ENCODE results near the gene OBSCN. TPM values are rescaled to one million over a fixed set of nuclear protein-coding genes. Genes with fewer than 3 reads are reported as not detected.

OBSCN gene
- total and polyA plus RNA-seq, 2 of the 13 experiments (the other 11 are each of a cell fraction or from before 2014, with no cell fraction given) = 0.20 TPM

- TF ChIP-seq MXI1 (IDR thresholded peaks at IDR 0.05; ENCODE audit: borderline replicate concordance, low read depth, low read length) = peak; percentile 80; the same call in 2 of the 3 replicates
- TF ChIP-seq ZNF883 (CRISPR knock-in tag; IDR thresholded peaks at IDR 0.05; ENCODE audit: not compliant biosample characterization) = no peak
- TF ChIP-seq ZNF614 (CRISPR knock-in tag; IDR thresholded peaks at IDR 0.05; ENCODE audit: borderline replicate concordance) = no peak; the same call in 1 of the 2 replicates
- no peak; the same call in 1 of the 2 replicates for TF ChIP-seq DZIP1 (CRISPR knock-in tag; IDR thresholded peaks at IDR 0.05)
- peak; percentile 19; the same call in 1 of the 2 replicates for TF ChIP-seq ZNF205 (CRISPR knock-in tag; IDR thresholded peaks at IDR 0.05)
- no peak for TF ChIP-seq ZSCAN22 (CRISPR knock-in tag; IDR thresholded peaks at IDR 0.05)
- no peak for TF ChIP-seq ARHGAP35 (CRISPR knock-in tag; IDR thresholded peaks at IDR 0.05; ENCODE audit: borderline replicate concordance)
- 0 out of 2 replicates have a peak, but pooled peaks have one; percentile 25 for TF ChIP-seq RBAK (CRISPR knock-in tag; IDR thresholded peaks at IDR 0.05)
- no peak for TF ChIP-seq ZFP62 (CRISPR knock-in tag; IDR thresholded peaks at IDR 0.05)
- 0 out of 2 replicates have a peak, but pooled peaks have one; percentile 10 for TF ChIP-seq ZNF589 (CRISPR knock-in tag; conservative IDR thresholded peaks at IDR 0.05)
- no peak for TF ChIP-seq ZNF180 (CRISPR knock-in tag; IDR thresholded peaks at IDR 0.05; ENCODE audit: borderline replicate concordance, low read depth)
- TF ChIP-seq SATB2 (CRISPR knock-in tag; IDR thresholded peaks at IDR 0.05) = no peak
- no peak for TF ChIP-seq GPBP1L1 (CRISPR knock-in tag; IDR thresholded peaks at IDR 0.05)
- TF ChIP-seq MTA3 (CRISPR knock-in tag; IDR thresholded peaks at IDR 0.05) = no peak
- peak; percentile 83; the same call in 1 of the 2 replicates for TF ChIP-seq JUN (CRISPR knock-in tag; IDR thresholded peaks at IDR 0.05)
- no peak for TF ChIP-seq ZNF10 (CRISPR knock-in tag; IDR thresholded peaks at IDR 0.05; ENCODE audit: borderline replicate concordance, low read depth)
- peak; percentile 45; the same call in 1 of the 2 replicates for TF ChIP-seq EED (CRISPR knock-in tag; IDR thresholded peaks at IDR 0.05)
- no peak for TF ChIP-seq ZNF790 (CRISPR knock-in tag; IDR thresholded peaks at IDR 0.05; ENCODE audit: borderline replicate concordance)
- TF ChIP-seq JUNB (CRISPR knock-in tag; IDR thresholded peaks at IDR 0.05; ENCODE audit: borderline replicate concordance) = no peak
- TF ChIP-seq POGZ (CRISPR knock-in tag; IDR thresholded peaks at IDR 0.05) = 0 out of 2 replicates have a peak, but pooled peaks have one; percentile 24
- TF ChIP-seq BATF2 (CRISPR knock-in tag; IDR thresholded peaks at IDR 0.05) = no peak
- TF ChIP-seq HDAC1 (CRISPR knock-in tag; IDR thresholded peaks at IDR 0.05) = peak; percentile 46; the same call in 1 of the 2 replicates
- TF ChIP-seq KLF11 (CRISPR knock-in tag; IDR thresholded peaks at IDR 0.05) = no peak
- TF ChIP-seq RBM22 (optimal IDR thresholded peaks at IDR 0.05; ENCODE audit: low read length) = no peak
- no peak for TF ChIP-seq FOXJ3 (CRISPR knock-in tag; IDR thresholded peaks at IDR 0.05; ENCODE audit: borderline replicate concordance)
- peak; percentile 77 for TF ChIP-seq RAD21 (CRISPR knock-in tag; IDR thresholded peaks at IDR 0.05)
These were observed 42.3 kb upstream of the OBSCN start, which contains the start of gene IBA57 (continued) for GRCh38 chr1:228165372-228166169.
